ENCODE results near the gene TTC36. TPM values are rescaled to one million over a fixed set of nuclear protein-coding genes. Genes with fewer than 3 reads are reported as not detected.

Gene TTC36
- total and polyA plus RNA-seq, 10 of the 15 experiments (the other 5 are each of a cell fraction or from before 2014, with no cell fraction given) = 0.28 to 0.78 (median 0.59) TPM; not detected in 7

- no peak for TF ChIP-seq ATF2 (IDR thresholded peaks at IDR 0.05; ENCODE audit: low read length)
- Histone ChIP-seq H3K4me1 (ENCODE audit: control insufficient read depth, insufficient read depth, low read length) (no peaks in the 10 kb centered on the region), H3K4me3 (no peak overlapping the region), H3K9ac (ENCODE audit: control insufficient read depth, insufficient read depth, low read length) (no peak overlapping the region), H2AFZ (ENCODE audit: control insufficient read depth, low read depth, low read length) (no peak overlapping the region), H4K20me1 (ENCODE audit: control insufficient read depth, insufficient read depth) (no peaks in the 10 kb centered on the region), H3K27ac (ENCODE audit: control insufficient read depth, insufficient read depth) (no peak overlapping the region), H3K4me2 (ENCODE audit: control insufficient read depth, insufficient read depth) (no peak overlapping the region), H3K9me3 (replicated peaks; ENCODE audit: control insufficient read depth, insufficient read depth, low read length) (no peaks in the 10 kb centered on the region), H3K27me3 (replicated peaks in 1 of 2; ENCODE audit: control insufficient read depth in 2 of 2, insufficient read depth in 2 of 2, low read length in 1 of 2) (no peaks in the 10 kb centered on the region), H3K36me3 (ENCODE audit: control insufficient read depth in 2 of 2, insufficient read depth in 2 of 2, low read length in 1 of 2) (peaks cover 6 to 32% of the 10 kb centered on the region in 2 experiments), H3K79me2 (ENCODE audit: control insufficient read depth, insufficient read depth, low read length) (no peaks in the 10 kb centered on the region)
- DNase-seq (ENCODE audit: low read depth, low spot score) = no peak
- in situ Hi-C loops (cut with MboI) (no loop called here), intact Hi-C loops (cut with micrococcal nuclease; ENCODE audit: unreplicated experiment) (no loop called here)
- no peak for FAIRE-seq
- 100% methylated on average over 5 of the region's 5 CpGs for WGBS (ENCODE audit: insufficient coverage, insufficient replicate concordance, low lambda C conversion rate, missing lambda C conversion rate)
- ATAC-seq = no peak
- SMC1A ChIA-PET (ENCODE audit: uncharacterized antibody, unreplicated experiment) = no interaction called here
- POLR2A ChIA-PET = no interaction called here
- RAD21 ChIA-PET (ENCODE audit: unreplicated experiment) = no interaction called here
- CTCF ChIA-PET = no interaction called here
- no TSS peak for BruUV-seq (replicated peaks)
Observed at GRCh38 chr11:118511601-118512000, 15.7 kb upstream of the TTC36 start.

GRCh38 chr11:118514103-118514502 lies 13.2 kb upstream of the TTC36 start:
- Histone ChIP-seq H3K9me3 (replicated peaks; ENCODE audit: control insufficient read depth, insufficient read depth, low read length) (no peaks in the 10 kb centered on the region), H3K9ac (ENCODE audit: control insufficient read depth, insufficient read depth, low read length) (no peak overlapping the region), H3K4me2 (ENCODE audit: control insufficient read depth, insufficient read depth) (no peak overlapping the region), H3K36me3 (ENCODE audit: control insufficient read depth in 2 of 2, insufficient read depth in 2 of 2, low read length in 1 of 2) (peaks cover 4 to 27% of the 10 kb centered on the region in 2 experiments), H3K27me3 (replicated peaks in 1 of 2; ENCODE audit: control insufficient read depth in 2 of 2, insufficient read depth in 2 of 2, low read length in 1 of 2) (no peaks in the 10 kb centered on the region), H3K79me2 (ENCODE audit: control insufficient read depth, insufficient read depth, low read length) (no peaks in the 10 kb centered on the region), H3K4me3 (no peak overlapping the region), H3K27ac (ENCODE audit: control insufficient read depth, insufficient read depth) (no peak overlapping the region), H4K20me1 (ENCODE audit: control insufficient read depth, insufficient read depth) (no peaks in the 10 kb centered on the region), H3K4me1 (ENCODE audit: control insufficient read depth, insufficient read depth, low read length) (no peaks in the 10 kb centered on the region), H2AFZ (ENCODE audit: control insufficient read depth, low read depth, low read length) (no peak overlapping the region)
- ChIA-PET RAD21 (ENCODE audit: unreplicated experiment) (no interaction called here), POLR2A (no interaction called here), CTCF (interaction anchor here (1.2 kb wide), 1 partner anchor 13 kb away, joined by 3 read pairs; the partner anchor contains the start of gene TTC36), SMC1A (ENCODE audit: uncharacterized antibody, unreplicated experiment) (interaction anchor here (1.0 kb wide), 1 partner anchor 83 kb away, joined by 3 read pairs; no protein-coding TSS in a partner anchor)
- WGBS (ENCODE audit: insufficient coverage, insufficient replicate concordance, low lambda C conversion rate, missing lambda C conversion rate) = 96% methylated on average over 7 of the region's 7 CpGs
- DNase-seq (ENCODE audit: low read depth, low spot score) (no peak), FAIRE-seq (no peak), ATAC-seq (no peak)
- intact Hi-C loops (cut with micrococcal nuclease; ENCODE audit: unreplicated experiment) = no loop called here
- in situ Hi-C loops (cut with MboI) = no loop called here
- BruUV-seq (replicated peaks) = no TSS peak
- TF ChIP-seq GABPA (IDR thresholded peaks at IDR 0.05; ENCODE audit: low read depth) (no peak), NRF1 (conservative IDR thresholded peaks at IDR 0.05; ENCODE audit: low read depth, low read length) (no peak), ESRRA (IDR thresholded peaks at IDR 0.05; ENCODE audit: low read length) (no peak), NFYA (IDR thresholded peaks at IDR 0.05; ENCODE audit: borderline replicate concordance, low read depth, low read length) (no peak), IRF4 (IDR thresholded peaks at IDR 0.05; ENCODE audit: low read depth, low read length) (no peak), KDM1A (IDR thresholded peaks at IDR 0.05; ENCODE audit: borderline replicate concordance) (no peak), HDAC6 (IDR thresholded peaks at IDR 0.05; ENCODE audit: unreplicated experiment) (no peak), POLR2AphosphoS5 (IDR thresholded peaks at IDR 0.05; ENCODE audit: low read length) (no peak), NR2C2 (IDR thresholded peaks at IDR 0.05; ENCODE audit: borderline replicate concordance, control insufficient read depth, insufficient read length, low read depth) (no peak)
- TF ChIP-seq, protein P1, sequence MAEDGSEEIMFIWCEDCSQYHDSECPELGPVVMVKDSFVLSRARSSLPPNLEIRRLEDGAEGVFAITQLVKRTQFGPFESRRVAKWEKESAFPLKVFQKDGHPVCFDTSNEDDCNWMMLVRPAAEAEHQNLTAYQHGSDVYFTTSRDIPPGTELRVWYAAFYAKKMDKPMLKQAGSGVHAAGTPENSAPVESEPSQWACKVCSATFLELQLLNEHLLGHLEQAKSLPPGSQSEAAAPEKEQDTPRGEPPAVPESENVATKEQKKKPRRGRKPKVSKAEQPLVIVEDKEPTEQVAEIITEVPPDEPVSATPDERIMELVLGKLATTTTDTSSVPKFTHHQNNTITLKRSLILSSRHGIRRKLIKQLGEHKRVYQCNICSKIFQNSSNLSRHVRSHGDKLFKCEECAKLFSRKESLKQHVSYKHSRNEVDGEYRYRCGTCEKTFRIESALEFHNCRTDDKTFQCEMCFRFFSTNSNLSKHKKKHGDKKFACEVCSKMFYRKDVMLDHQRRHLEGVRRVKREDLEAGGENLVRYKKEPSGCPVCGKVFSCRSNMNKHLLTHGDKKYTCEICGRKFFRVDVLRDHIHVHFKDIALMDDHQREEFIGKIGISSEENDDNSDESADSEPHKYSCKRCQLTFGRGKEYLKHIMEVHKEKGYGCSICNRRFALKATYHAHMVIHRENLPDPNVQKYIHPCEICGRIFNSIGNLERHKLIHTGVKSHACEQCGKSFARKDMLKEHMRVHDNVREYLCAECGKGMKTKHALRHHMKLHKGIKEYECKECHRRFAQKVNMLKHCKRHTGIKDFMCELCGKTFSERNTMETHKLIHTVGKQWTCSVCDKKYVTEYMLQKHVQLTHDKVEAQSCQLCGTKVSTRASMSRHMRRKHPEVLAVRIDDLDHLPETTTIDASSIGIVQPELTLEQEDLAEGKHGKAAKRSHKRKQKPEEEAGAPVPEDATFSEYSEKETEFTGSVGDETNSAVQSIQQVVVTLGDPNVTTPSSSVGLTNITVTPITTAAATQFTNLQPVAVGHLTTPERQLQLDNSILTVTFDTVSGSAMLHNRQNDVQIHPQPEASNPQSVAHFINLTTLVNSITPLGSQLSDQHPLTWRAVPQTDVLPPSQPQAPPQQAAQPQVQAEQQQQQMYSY (CRISPR knock-in tag; IDR thresholded peaks at IDR 0.05) = no peak

Data from GM12878 (cell line).